ENCODE measurements around the gene OAS3. TPM values are rescaled to one million over a fixed set of nuclear protein-coding genes. Genes with fewer than 3 reads are reported as not detected.
A peak's percentile ranks its signal among the peaks of the same experiment; 100 is the strongest.

OAS3 gene
- total and polyA plus RNA-seq, 9 of the 15 experiments (the other 6 are each of a cell fraction or from before 2014, with no cell fraction given), result 0.21 to 2.0 (median 0.83) TPM

DNA sequence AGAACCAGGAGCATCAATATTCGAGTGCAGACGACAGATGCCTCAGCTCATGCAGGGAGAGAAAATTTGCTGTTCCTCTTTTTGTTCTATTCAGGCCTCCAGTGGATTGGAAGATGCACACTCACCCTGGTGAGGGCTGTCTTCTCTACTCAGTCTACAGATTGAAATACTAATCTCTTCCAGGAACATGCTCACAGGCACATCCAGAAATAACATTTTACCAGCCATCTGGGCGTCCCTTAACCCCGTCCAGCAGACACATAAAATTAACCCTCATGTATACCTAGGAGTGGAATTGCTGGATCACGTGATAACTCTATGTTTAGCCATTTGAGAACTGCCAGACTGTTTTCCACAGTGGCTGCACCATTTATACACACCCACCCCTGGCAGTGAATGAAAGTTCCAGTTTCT, 35.6 kb downstream of the OAS3 start:
- POLR2A ChIA-PET, result no interaction called here
- WGBS (ENCODE audit: insufficient coverage, low coverage, missing lambda C conversion rate), result 0% methylated on average over 5 of the region's 5 CpGs
- in situ Hi-C loops (cut with MboI) (no loop called here), intact Hi-C loops (cut with micrococcal nuclease) (no loop called here)
- no peak overlapping the region for H3K9ac ChIP-seq (ENCODE audit: insufficient read depth in 1 of 2, low read depth in 2 of 2, low read length in 2 of 2)
- peaks cover 2% of the 10 kb centered on the region for H3K9me1 ChIP-seq (ENCODE audit: control insufficient read depth, insufficient read depth, low read length)
- H3K4me1 ChIP-seq (replicated peaks in 1 of 2; ENCODE audit: control insufficient read depth in 2 of 2, insufficient read depth in 2 of 2, low read length in 2 of 2), result no peaks in the 10 kb centered on the region; a peak in 1 of 5 replicates
- H3K9me3 ChIP-seq (replicated peaks; ENCODE audit: control insufficient read depth, insufficient read depth, low read depth, low read length), result no peaks in the 10 kb centered on the region
- no peak for ATAC-seq
- no peak overlapping the region for H3K4me2 ChIP-seq (ENCODE audit: insufficient read depth, low read length)
- H3K27ac ChIP-seq (ENCODE audit: extremely low read depth, low read depth, low read length), result no peak overlapping the region
- BruUV-seq (replicated peaks), result no TSS peak
- no peak for DNase-seq (ENCODE audit: extremely low read depth in 1 of 4, low spot score in 3 of 4)
- no peaks in the 10 kb centered on the region for H3K36me3 ChIP-seq (ENCODE audit: control insufficient read depth, insufficient read depth, low read length)
- no peaks in the 10 kb centered on the region for H3K79me2 ChIP-seq (ENCODE audit: control insufficient read depth, insufficient read depth, low read length)
- no peak for TF ChIP-seq PURB (CRISPR knock-in tag; IDR thresholded peaks at IDR 0.05; ENCODE audit: low read depth)
- TF ChIP-seq, protein P1, sequence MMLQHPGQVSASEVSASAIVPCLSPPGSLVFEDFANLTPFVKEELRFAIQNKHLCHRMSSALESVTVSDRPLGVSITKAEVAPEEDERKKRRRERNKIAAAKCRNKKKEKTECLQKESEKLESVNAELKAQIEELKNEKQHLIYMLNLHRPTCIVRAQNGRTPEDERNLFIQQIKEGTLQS (IDR thresholded peaks at IDR 0.05), result no peak
- TF ChIP-seq, protein P1 (CRISPR knock-in tag; conservative IDR thresholded peaks at IDR 0.05), result no peak
- no peak for TF ChIP-seq TCF7L2 (IDR thresholded peaks at IDR 0.05; ENCODE audit: low read depth, low read length)
- TF ChIP-seq POLR2AphosphoS5 (IDR thresholded peaks at IDR 0.05; ENCODE audit: control insufficient read depth, insufficient read depth, low read depth, low read length), result no peak
- no peak for TF ChIP-seq ETV5 (CRISPR knock-in tag; IDR thresholded peaks at IDR 0.05; ENCODE audit: low read depth)
- no peak for TF ChIP-seq HMG20B (CRISPR knock-in tag; IDR thresholded peaks at IDR 0.05)
- TF ChIP-seq ZNF75A (CRISPR knock-in tag; IDR thresholded peaks at IDR 0.05), result no peak
- peak; percentile 72 for TF ChIP-seq SPI1 (IDR thresholded peaks at IDR 0.05; ENCODE audit: borderline replicate concordance, low read depth, low read length)
- TF ChIP-seq, protein P2, sequence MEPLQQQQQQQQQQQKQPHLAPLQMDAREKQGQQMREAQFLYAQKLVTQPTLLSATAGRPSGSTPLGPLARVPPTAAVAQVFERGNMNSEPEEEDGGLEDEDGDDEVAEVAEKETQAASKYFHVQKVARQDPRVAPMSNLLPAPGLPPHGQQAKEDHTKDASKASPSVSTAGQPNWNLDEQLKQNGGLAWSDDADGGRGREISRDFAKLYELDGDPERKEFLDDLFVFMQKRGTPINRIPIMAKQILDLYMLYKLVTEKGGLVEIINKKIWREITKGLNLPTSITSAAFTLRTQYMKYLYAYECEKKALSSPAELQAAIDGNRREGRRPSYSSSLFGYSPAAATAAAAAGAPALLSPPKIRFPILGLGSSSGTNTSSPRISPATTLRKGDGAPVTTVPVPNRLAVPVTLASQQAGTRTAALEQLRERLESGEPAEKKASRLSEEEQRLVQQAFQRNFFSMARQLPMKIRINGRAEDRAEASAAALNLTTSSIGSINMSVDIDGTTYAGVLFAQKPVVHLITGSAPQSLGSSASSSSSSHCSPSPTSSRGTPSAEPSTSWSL (CRISPR knock-in tag; IDR thresholded peaks at IDR 0.05; ENCODE audit: borderline replicate concordance), result no peak
- TF ChIP-seq, protein P3, sequence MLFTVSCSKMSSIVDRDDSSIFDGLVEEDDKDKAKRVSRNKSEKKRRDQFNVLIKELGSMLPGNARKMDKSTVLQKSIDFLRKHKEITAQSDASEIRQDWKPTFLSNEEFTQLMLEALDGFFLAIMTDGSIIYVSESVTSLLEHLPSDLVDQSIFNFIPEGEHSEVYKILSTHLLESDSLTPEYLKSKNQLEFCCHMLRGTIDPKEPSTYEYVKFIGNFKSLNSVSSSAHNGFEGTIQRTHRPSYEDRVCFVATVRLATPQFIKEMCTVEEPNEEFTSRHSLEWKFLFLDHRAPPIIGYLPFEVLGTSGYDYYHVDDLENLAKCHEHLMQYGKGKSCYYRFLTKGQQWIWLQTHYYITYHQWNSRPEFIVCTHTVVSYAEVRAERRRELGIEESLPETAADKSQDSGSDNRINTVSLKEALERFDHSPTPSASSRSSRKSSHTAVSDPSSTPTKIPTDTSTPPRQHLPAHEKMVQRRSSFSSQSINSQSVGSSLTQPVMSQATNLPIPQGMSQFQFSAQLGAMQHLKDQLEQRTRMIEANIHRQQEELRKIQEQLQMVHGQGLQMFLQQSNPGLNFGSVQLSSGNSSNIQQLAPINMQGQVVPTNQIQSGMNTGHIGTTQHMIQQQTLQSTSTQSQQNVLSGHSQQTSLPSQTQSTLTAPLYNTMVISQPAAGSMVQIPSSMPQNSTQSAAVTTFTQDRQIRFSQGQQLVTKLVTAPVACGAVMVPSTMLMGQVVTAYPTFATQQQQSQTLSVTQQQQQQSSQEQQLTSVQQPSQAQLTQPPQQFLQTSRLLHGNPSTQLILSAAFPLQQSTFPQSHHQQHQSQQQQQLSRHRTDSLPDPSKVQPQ (CRISPR knock-in tag; IDR thresholded peaks at IDR 0.05; ENCODE audit: borderline replicate concordance), result no peak
- TF ChIP-seq, protein P4, sequence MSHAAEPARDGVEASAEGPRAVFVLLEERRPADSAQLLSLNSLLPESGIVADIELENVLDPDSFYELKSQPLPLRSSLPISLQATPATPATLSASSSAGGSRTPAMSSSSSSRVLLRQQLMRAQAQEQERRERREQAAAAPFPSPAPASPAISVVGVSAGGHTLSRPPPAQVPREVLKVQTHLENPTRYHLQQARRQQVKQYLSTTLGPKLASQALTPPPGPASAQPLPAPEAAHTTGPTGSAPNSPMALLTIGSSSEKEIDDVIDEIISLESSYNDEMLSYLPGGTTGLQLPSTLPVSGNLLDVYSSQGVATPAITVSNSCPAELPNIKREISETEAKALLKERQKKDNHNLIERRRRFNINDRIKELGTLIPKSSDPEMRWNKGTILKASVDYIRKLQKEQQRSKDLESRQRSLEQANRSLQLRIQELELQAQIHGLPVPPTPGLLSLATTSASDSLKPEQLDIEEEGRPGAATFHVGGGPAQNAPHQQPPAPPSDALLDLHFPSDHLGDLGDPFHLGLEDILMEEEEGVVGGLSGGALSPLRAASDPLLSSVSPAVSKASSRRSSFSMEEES (CRISPR knock-in tag; IDR thresholded peaks at IDR 0.05), result peak; percentile 90
- peak; percentile 57; the same call in 1 of the 2 replicates for TF ChIP-seq RAD51 (IDR thresholded peaks at IDR 0.05; ENCODE audit: borderline replicate concordance, low read depth)
- CTCF ChIA-PET (ENCODE audit: low intra/inter-chr PET ratio), result no interaction called here
- no peak overlapping the region for H3K4me3 ChIP-seq
- H2AFZ ChIP-seq (ENCODE audit: low read depth, low read length), result no peak overlapping the region
- peaks cover 1 to 41% of the 10 kb centered on the region in 2 experiments; a peak in 3 of 5 replicates for H3K27me3 ChIP-seq (ENCODE audit: control insufficient read depth in 2 of 2, insufficient read depth in 2 of 2, low read length in 2 of 2)
- 0 out of 2 replicates have a peak, but pooled peaks cover 3% of the 10 kb centered on the region for H4K20me1 ChIP-seq (replicated peaks; ENCODE audit: control insufficient read depth, insufficient read depth, low read length)
- no peak for FAIRE-seq
